GM10266 (cell line): ENCODE results near the gene FAF2.

Source experiments
- DNase-seq: peaks from one replicate; pipeline ENCODE4 v3.0.0; 2012; ENCODE audit errors: extremely low spot score
- CTCF ChIP-seq: IDR thresholded peaks from 2 replicates; pipeline ENCODE4 v1.5.1; 2012; ENCODE audit warnings: mild to moderate bottlenecking, low read depth; ENCODE audit not compliant: control insufficient read depth, insufficient read depth; ENCODE audit errors: missing control alignments

FAF2 gene

GRCh38 chr5:176461349-176461748 is 13.2 kb downstream of the FAF2 start:
- no peak for DNase-seq
- TF ChIP-seq CTCF, result no peak

GRCh38 chr5:176463113-176463764 is 15.1 kb downstream of the FAF2 start:
- no peak for DNase-seq
- TF ChIP-seq CTCF, result no peak

- DNase-seq, result no peak
- no peak for TF ChIP-seq CTCF
Observed at GRCh38 chr5:176466245-176466871, 18.2 kb downstream of the FAF2 start.

GRCh38 chr5:176469296-176469695 is 21.1 kb downstream of the FAF2 start:
- no peak for TF ChIP-seq CTCF
- DNase-seq, result no peak

GRCh38 chr5:176470539-176470938 is 22.4 kb downstream of the FAF2 start:
- DNase-seq, result no peak
- no peak for TF ChIP-seq CTCF

GRCh38 chr5:176471098-176471497 is 22.9 kb downstream of the FAF2 start:
- no peak for TF ChIP-seq CTCF
- DNase-seq, result no peak

GRCh38 chr5:176473335-176474006 is 25.3 kb downstream of the FAF2 start:
- TF ChIP-seq CTCF, result no peak
- DNase-seq, result no peak
